Spleen (tissue), 11 donors: ENCODE results near the gene GALNT18. TPM values are rescaled to one million over a fixed set of nuclear protein-coding genes. Genes with fewer than 3 reads are reported as not detected.

Experiments
- DNase-seq: peaks from one replicate; pipeline ENCODE4 v3.0.0-alpha.2; 2020
- H3K27ac ChIP-seq, 8 donors: fragments of 200-600 bp; sonication (generic) in 7 of 8; 1 replicate in 4 of 8; 2 replicates in 4 of 8; pipeline versions ENCODE4 v1.5.0 to v1.8.0; 2016 to 2021; ENCODE audit warnings: inconsistent platforms in 4 of 8, mild to moderate bottlenecking in 4 of 8, moderate library complexity in 1 of 8
- H3K27me3 ChIP-seq, 7 donors: fragments of 200-600 bp; sonication (generic) in 6 of 7; replicated peaks in 1 of 7; 1 replicate in 4 of 7; 2 replicates in 3 of 7; pipeline versions ENCODE4 v1.5.0 to v1.8.0; 2016 to 2021; ENCODE audit warnings: inconsistent platforms in 3 of 7, mild to moderate bottlenecking in 1 of 7
- H3K36me3 ChIP-seq, 6 donors: fragments of 200-600 bp; sonication (generic) in 5 of 6; 1 replicate in 4 of 6; 2 replicates in 2 of 6; pipeline versions ENCODE4 v1.5.0 to v1.8.0; 2016 to 2021; ENCODE audit warnings: inconsistent platforms in 2 of 6
- H3K4me1 ChIP-seq, 6 donors: fragments of 200-600 bp; sonication (generic) in 5 of 6; 1 replicate in 3 of 6; 2 replicates in 3 of 6; pipeline versions ENCODE4 v1.5.0 to v1.8.0; 2016 to 2021; ENCODE audit warnings: inconsistent platforms in 3 of 6
- H3K4me3 ChIP-seq, 8 donors: fragments of 200-600 bp; sonication (generic) in 7 of 8; 1 replicate in 4 of 8; 2 replicates in 4 of 8; pipeline versions ENCODE4 v1.5.0 to v1.8.0; 2016 to 2021; ENCODE audit warnings: inconsistent platforms in 4 of 8, mild to moderate bottlenecking in 4 of 8, moderate library complexity in 2 of 8
- H3K9me3 ChIP-seq, 8 donors: fragments of 200-600 bp; sonication (generic) in 7 of 8; 1 replicate in 4 of 8; 2 replicates in 4 of 8; pipeline versions ENCODE4 v1.5.0 to v1.8.0; 2016 to 2021; ENCODE audit warnings: inconsistent platforms in 4 of 8
- CTCF ChIP-seq, 11 experiments: fragments of 200-600 bp in 7 of 11; fragments of 450-650 bp in 4 of 11; sonication (generic) in 4 of 11; IDR thresholded peaks in 8 of 11; conservative IDR thresholded peaks in 3 of 11; 1 replicate in 7 of 11; 2 replicates in 4 of 11; pipeline versions ENCODE4 v1.4.0 to v1.8.0; 2016 to 2021; ENCODE audit warnings: antibody characterized with exemption in 11 of 11, inconsistent platforms in 4 of 11, mild to moderate bottlenecking in 1 of 11
- POLR2A ChIP-seq, 3 donors: fragments of 450-650 bp; IDR thresholded peaks; one replicate each; pipeline ENCODE4 v1.5.1; 2017; ENCODE audit warnings: antibody characterized with exemption in 3 of 3, mild to moderate bottlenecking in 1 of 3
- POLR2AphosphoS5 ChIP-seq, 3 donors: sonication (generic); formaldehyde crosslinking; IDR thresholded peaks; one replicate each; pipeline ENCODE4 v1.5.1; 2017; ENCODE audit warnings: antibody characterized with exemption in 3 of 3
- WGBS, 5 donors: extraction: QIAGEN DNeasy Blood & Tissue Kit in 3 of 5; methylation state at CpG; one replicate each; pipeline versions ENCODE4 v1.1.5 to v1.1.7; 2013 to 2018; 5-methylcytosine and 5-hydroxymethylcytosine counted together
- intact Hi-C: fragments of 100-400 bp; cut with DNase I; formaldehyde crosslinking; loops from one replicate; pipeline ENCODE4 v1.15.0; 2023; ENCODE audit warnings: low total_unique reads
- polyA plus RNA-seq, 3 donors: library from polyadenylated mRNA; stranded (reverse); fragments of 200-250 nt; gene quantifications; one replicate each; pipeline ENCODE4 v1.2.1, GENCODE V29; 2013
- total RNA-seq, 7 donors: library from RNA; depleted of rRNA in 3 of 7; stranded (reverse); fragments of >200 nt in 3 of 7; fragmentation: NEBNext Ultra II Directional in 4 of 7; extraction: Animal tissue kit (Norgen Biotek cat#: 25700) in 4 of 7; gene quantifications; one replicate each; pipeline versions ENCODE4 v1.1.0 to v1.2.1, GENCODE V29; 2016 to 2021
- donor health status: healthy with polysubstance abuse.
- donor health status: DM: no; HTN: no; CAD: no; lungs with moderate emphysema.
- donor health status: DM: no; HTN: no; CAD: no.
- donor health status: Bipolar disorder and iron deficiency.
- donor health status: healthy.
- donor health status: DM: no; HTN: no; CAD: no.
- donor health status: DM: yes; HTN: yes; CAD: no.

Gene GALNT18
- total and polyA plus RNA-seq, 10 donors = 0.87 to 6.9 (median 3.9) TPM

GRCh38 chr11:11535611-11536010, 86.2 kb downstream of the GALNT18 start:
- H3K4me1 ChIP-seq = peaks cover 4 to 39% (median 22%) of the 10 kb centered on the region in 6 donors
- TF ChIP-seq POLR2AphosphoS5 (IDR thresholded peaks at IDR 0.05) = peak in 1 of 3 donors; percentile 15
- TF ChIP-seq POLR2A (IDR thresholded peaks at IDR 0.05) = no peak
- no peak for TF ChIP-seq CTCF (IDR thresholded peaks at IDR 0.05 in 8 of 11, conservative IDR thresholded peaks at IDR 0.05 in 3 of 11)
- intact Hi-C loops = no loop called here
- peak overlapping the region in 5 of 8 donors; percentile 27 to 51 (median 43) for H3K27ac ChIP-seq
- 39 to 58% (median 46%) methylated on average over 6 of the region's 6 CpGs for whole genome bisulfite sequencing, 5 donors
- H3K27me3 ChIP-seq = no peaks in the 10 kb centered on the region
- no peaks in the 10 kb centered on the region for H3K9me3 ChIP-seq
- no peak overlapping the region for H3K4me3 ChIP-seq
- no peaks in the 10 kb centered on the region for H3K36me3 ChIP-seq
- DNase-seq = no peak

GRCh38 chr11:11534981-11535380, 86.8 kb downstream of the GALNT18 start:
- no peak for TF ChIP-seq POLR2AphosphoS5 (IDR thresholded peaks at IDR 0.05)
- no peak for TF ChIP-seq POLR2A (IDR thresholded peaks at IDR 0.05)
- no peak for TF ChIP-seq CTCF (IDR thresholded peaks at IDR 0.05 in 8 of 11, conservative IDR thresholded peaks at IDR 0.05 in 3 of 11)
- WGBS, 5 donors = 57 to 72% (median 66%) methylated on average over 4 of the region's 4 CpGs
- DNase-seq = no peak
- no peaks in the 10 kb centered on the region for H3K27me3 ChIP-seq
- H3K4me1 ChIP-seq = peaks cover 4 to 39% (median 22%) of the 10 kb centered on the region in 6 donors
- H3K4me3 ChIP-seq = no peak overlapping the region
- intact Hi-C loops = no loop called here
- H3K36me3 ChIP-seq = no peaks in the 10 kb centered on the region
- peak overlapping the region in 3 of 8 donors; percentile 43 to 51 (median 44) for H3K27ac ChIP-seq
- H3K9me3 ChIP-seq = no peaks in the 10 kb centered on the region

- Histone ChIP-seq H3K36me3 (no peaks in the 10 kb centered on the region), H3K27me3 (no peaks in the 10 kb centered on the region), H3K4me3 (no peak overlapping the region), H3K9me3 (no peaks in the 10 kb centered on the region), H3K4me1 (peaks cover 4 to 34% (median 19%) of the 10 kb centered on the region in 6 donors), H3K27ac (no peak overlapping the region)
- WGBS, 5 donors = 78 to 90% (median 84%) methylated on average over 6 to 7 of the region's 7 CpGs
- intact Hi-C loops = no loop called here
- no peak for DNase-seq
- no peak for TF ChIP-seq POLR2A (IDR thresholded peaks at IDR 0.05)
- TF ChIP-seq POLR2AphosphoS5 (IDR thresholded peaks at IDR 0.05) = no peak
- TF ChIP-seq CTCF (IDR thresholded peaks at IDR 0.05 in 8 of 11, conservative IDR thresholded peaks at IDR 0.05 in 3 of 11) = no peak
These were observed 88.1 kb downstream of the GALNT18 start for GRCh38 chr11:11533751-11534150.

- TF ChIP-seq CTCF (IDR thresholded peaks at IDR 0.05 in 8 of 11, conservative IDR thresholded peaks at IDR 0.05 in 3 of 11) (no peak), POLR2A (IDR thresholded peaks at IDR 0.05) (no peak), POLR2AphosphoS5 (IDR thresholded peaks at IDR 0.05) (no peak)
- intact Hi-C loops = no loop called here
- no peaks in the 10 kb centered on the region for H3K36me3 ChIP-seq
- 73 to 89% (median 82%) methylated on average over 2 of the region's 2 CpGs for WGBS, 5 donors
- no peaks in the 10 kb centered on the region for H3K9me3 ChIP-seq
- H3K4me3 ChIP-seq = no peak overlapping the region
- H3K27ac ChIP-seq = no peak overlapping the region
- H3K27me3 ChIP-seq = no peaks in the 10 kb centered on the region
- no peak for DNase-seq
- peaks cover 4 to 27% (median 14%) of the 10 kb centered on the region in 6 donors for H3K4me1 ChIP-seq
These were observed 88.7 kb downstream of the GALNT18 start for GRCh38 chr11:11533057-11533456.
